OCI-LY3 (cell line): Measurements from ENCODE around the gene SLAIN1.

ENCODE experiments used
- H2AFZ ChIP-seq: fragments of 200-600, 300-600 bp; shearing (Covaris generic); 2 replicates; pipeline ENCODE4 v1.6.0; 2014; ENCODE audit warnings: antibody characterized with exemption, low read depth, low read length
- H3K27ac ChIP-seq: fragments of 200-600, 300-600 bp; sonication (generic); 2 replicates; pipeline ENCODE4 v1.5.1; 2014; ENCODE audit warnings: mild to moderate bottlenecking, low read length, moderate library complexity, mixed read lengths
- H3K27me3 ChIP-seq: fragments of 200-600, 300-600 bp; sonication (generic); 2 replicates; pipeline ENCODE4 v1.6.1; 2014; ENCODE audit warnings: low read depth, low read length, mixed read lengths
- H3K36me3 ChIP-seq: fragments of 200-600, 300-600 bp; sonication (generic); replicated peaks from 2 replicates; pipeline ENCODE3; 2014; ENCODE audit warnings: low read depth, low read length, mixed read lengths
- H3K4me1 ChIP-seq: fragments of 300-600, 200-600 bp; sonication (generic); 2 replicates; pipeline ENCODE4 v1.6.1; 2014; ENCODE audit warnings: low read length, mixed read lengths
- H3K4me2 ChIP-seq: fragments of 200-600, 300-600 bp; sonication (generic); 2 replicates; pipeline ENCODE4 v1.6.1; 2014; ENCODE audit warnings: low read length, mixed read lengths
- H3K4me3 ChIP-seq: fragments of 300-600, 200-600 bp; sonication (generic); 2 replicates; pipeline ENCODE4 v1.5.1; 2014; ENCODE audit warnings: antibody characterized with exemption, mild to moderate bottlenecking, low read length, moderate library complexity
- H3K79me2 ChIP-seq: fragments of 300-600, 200-600 bp; shearing (Covaris generic); 2 replicates; pipeline ENCODE4 v1.6.1; 2014; ENCODE audit warnings: mild to moderate bottlenecking, low read length, mixed read lengths
- H3K9ac ChIP-seq: fragments of 300-600, 200-600 bp; shearing (Covaris generic); 2 replicates; pipeline ENCODE4 v1.6.0; 2014; ENCODE audit warnings: mild to moderate bottlenecking, low read length, moderate library complexity
- H3K9me3 ChIP-seq: fragments of 200-600, 300-600 bp; shearing (Covaris generic); 2 replicates; pipeline ENCODE4 v1.6.1; 2014; ENCODE audit warnings: low read length, mixed read lengths; ENCODE audit not compliant: insufficient read depth
- H4K20me1 ChIP-seq: fragments of 200-600, 300-600 bp; sonication (generic); 2 replicates; pipeline ENCODE4 v1.6.1; 2016; ENCODE audit warnings: low read length, mixed read lengths; ENCODE audit not compliant: insufficient read depth
- CTCF ChIP-seq: fragments of 200-600, 300-600 bp; sonication (generic); IDR thresholded peaks from 2 replicates; pipeline ENCODE4 v1.5.1; 2014; ENCODE audit warnings: antibody characterized with exemption, low read length, low read depth
- EZH2phosphoT487 ChIP-seq: fragments of 200-600 bp; shearing (Covaris generic); IDR thresholded peaks from 2 replicates; pipeline ENCODE4 v1.6.1; 2018; ENCODE audit warnings: antibody characterized with exemption, mixed run types, low read depth

The SLAIN1 gene

GRCh38 chr13:77699059-77699680 is 1.7 kb downstream of the SLAIN1 start:
- H3K9ac ChIP-seq, result peak overlapping the region; percentile 77
- H3K27ac ChIP-seq, result peak overlapping the region; percentile 9; the same call in 1 of the 2 replicates
- TF ChIP-seq CTCF (no peak), EZH2phosphoT487 (no peak)
- H4K20me1 ChIP-seq, result peaks cover 40% of the 10 kb centered on the region
- no peaks in the 10 kb centered on the region for H3K9me3 ChIP-seq
- H3K4me3 ChIP-seq, result peak overlapping the region; percentile 89
- H3K79me2 ChIP-seq, result peaks cover 56% of the 10 kb centered on the region
- H3K4me1 ChIP-seq, result peaks cover 48% of the 10 kb centered on the region
- no peaks in the 10 kb centered on the region for H3K27me3 ChIP-seq
- H3K4me2 ChIP-seq, result peak overlapping the region; percentile 88
- H2AFZ ChIP-seq, result 0 out of 2 replicates have a peak overlapping the region, but pooled peaks have one; percentile 35
- no peaks in the 10 kb centered on the region for H3K36me3 ChIP-seq

DNA sequence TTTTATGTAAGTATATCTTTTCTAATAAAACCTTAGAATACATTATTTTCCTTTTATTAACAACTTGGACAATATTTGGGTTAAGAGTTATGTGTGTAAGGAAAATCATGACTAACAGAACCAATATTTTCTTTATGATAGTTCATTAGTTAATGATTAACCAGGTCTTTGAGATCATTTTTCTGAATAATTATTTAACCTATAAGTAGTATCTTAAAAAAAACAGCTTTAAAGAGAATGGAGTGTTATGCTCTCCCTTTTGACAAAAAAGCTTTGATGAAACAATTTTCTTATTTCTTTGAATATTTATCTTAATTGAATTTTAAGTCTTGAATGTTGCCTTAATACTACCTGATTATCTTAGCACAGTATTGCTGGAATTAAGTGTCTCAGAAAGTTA is 3.8 kb downstream of the SLAIN1 start:
- Histone ChIP-seq H3K79me2 (peaks cover 56% of the 10 kb centered on the region), H3K4me3 (no peak overlapping the region), H3K4me2 (no peak overlapping the region), H2AFZ (no peak overlapping the region), H3K4me1 (peaks cover 28% of the 10 kb centered on the region), H3K27ac (no peak overlapping the region), H3K9me3 (no peaks in the 10 kb centered on the region), H3K27me3 (no peaks in the 10 kb centered on the region), H3K36me3 (peaks cover 2% of the 10 kb centered on the region), H3K9ac (no peak overlapping the region), H4K20me1 (peaks cover 40% of the 10 kb centered on the region)
- TF ChIP-seq CTCF, result no peak
- no peak for TF ChIP-seq EZH2phosphoT487

GRCh38 chr13:77702366-77702765 is 4.9 kb downstream of the SLAIN1 start:
- H3K9me3 ChIP-seq, result no peaks in the 10 kb centered on the region
- no peaks in the 10 kb centered on the region for H3K27me3 ChIP-seq
- TF ChIP-seq EZH2phosphoT487, result no peak
- H3K79me2 ChIP-seq, result peaks cover 63% of the 10 kb centered on the region
- no peak overlapping the region for H3K4me3 ChIP-seq
- H3K27ac ChIP-seq, result no peak overlapping the region
- H3K36me3 ChIP-seq, result peaks cover 13% of the 10 kb centered on the region
- no peak overlapping the region for H3K4me2 ChIP-seq
- peaks cover 22% of the 10 kb centered on the region for H3K4me1 ChIP-seq
- no peak overlapping the region for H2AFZ ChIP-seq
- H3K9ac ChIP-seq, result no peak overlapping the region
- peaks cover 45% of the 10 kb centered on the region for H4K20me1 ChIP-seq

DNA sequence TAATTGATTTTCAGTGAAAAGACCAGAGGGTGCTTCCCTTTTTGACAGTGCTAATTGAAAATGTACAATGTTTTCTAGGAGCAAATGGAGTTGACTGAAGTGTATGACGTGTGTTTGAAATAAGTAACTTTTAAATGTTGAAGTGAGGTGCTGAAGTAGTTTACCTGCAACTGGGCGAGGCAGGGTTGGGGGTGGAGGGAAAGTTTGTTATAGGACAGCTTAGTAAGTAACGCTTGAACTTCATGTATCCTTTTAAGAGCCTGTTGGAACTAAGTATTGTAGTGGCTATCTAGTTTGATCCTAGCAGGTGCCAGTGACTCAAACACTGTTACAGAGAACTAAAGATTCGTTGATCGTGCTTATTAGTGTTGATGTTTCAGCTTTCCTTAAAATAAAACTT is 5.9 kb downstream of the SLAIN1 start:
- Histone ChIP-seq H3K4me1 (peaks cover 22% of the 10 kb centered on the region), H3K27me3 (no peaks in the 10 kb centered on the region), H3K36me3 (peaks cover 23% of the 10 kb centered on the region), H3K9me3 (0 out of 2 replicates have a peak, but pooled peaks cover 9% of the 10 kb centered on the region), H4K20me1 (peaks cover 45% of the 10 kb centered on the region), H3K9ac (no peak overlapping the region), H3K27ac (no peak overlapping the region), H3K4me2 (no peak overlapping the region), H2AFZ (no peak overlapping the region), H3K79me2 (peaks cover 60% of the 10 kb centered on the region), H3K4me3 (no peak overlapping the region)
- TF ChIP-seq CTCF, result no peak
- TF ChIP-seq EZH2phosphoT487, result no peak
